ENCODE measurements around the gene SCD5.

DNA sequence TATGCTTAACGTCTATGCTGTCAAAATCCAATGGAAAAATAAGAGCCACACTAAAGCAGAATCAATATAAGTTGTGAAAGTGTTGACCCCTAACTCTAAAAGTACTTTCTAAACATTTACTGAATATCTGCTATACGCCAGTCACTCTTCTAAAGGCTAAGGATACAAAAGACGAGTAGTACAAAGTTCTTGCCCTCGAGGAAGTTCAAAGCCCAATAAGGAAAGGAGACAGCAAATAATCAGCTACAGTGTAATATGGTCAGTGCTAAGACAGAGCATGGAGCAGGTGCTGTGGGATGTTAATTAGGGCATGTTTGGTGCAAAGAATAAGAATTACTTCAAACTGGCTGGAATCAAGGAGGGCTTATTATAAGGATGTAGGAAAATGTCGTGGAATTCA lies 205.2 kb downstream of the SCD5 start:
- TF ChIP-seq, protein P1, sequence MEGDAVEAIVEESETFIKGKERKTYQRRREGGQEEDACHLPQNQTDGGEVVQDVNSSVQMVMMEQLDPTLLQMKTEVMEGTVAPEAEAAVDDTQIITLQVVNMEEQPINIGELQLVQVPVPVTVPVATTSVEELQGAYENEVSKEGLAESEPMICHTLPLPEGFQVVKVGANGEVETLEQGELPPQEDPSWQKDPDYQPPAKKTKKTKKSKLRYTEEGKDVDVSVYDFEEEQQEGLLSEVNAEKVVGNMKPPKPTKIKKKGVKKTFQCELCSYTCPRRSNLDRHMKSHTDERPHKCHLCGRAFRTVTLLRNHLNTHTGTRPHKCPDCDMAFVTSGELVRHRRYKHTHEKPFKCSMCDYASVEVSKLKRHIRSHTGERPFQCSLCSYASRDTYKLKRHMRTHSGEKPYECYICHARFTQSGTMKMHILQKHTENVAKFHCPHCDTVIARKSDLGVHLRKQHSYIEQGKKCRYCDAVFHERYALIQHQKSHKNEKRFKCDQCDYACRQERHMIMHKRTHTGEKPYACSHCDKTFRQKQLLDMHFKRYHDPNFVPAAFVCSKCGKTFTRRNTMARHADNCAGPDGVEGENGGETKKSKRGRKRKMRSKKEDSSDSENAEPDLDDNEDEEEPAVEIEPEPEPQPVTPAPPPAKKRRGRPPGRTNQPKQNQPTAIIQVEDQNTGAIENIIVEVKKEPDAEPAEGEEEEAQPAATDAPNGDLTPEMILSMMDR (IDR thresholded peaks at IDR 0.05), result no peak
- no peak for TF ChIP-seq POLR2A (IDR thresholded peaks at IDR 0.05)

Data from Peyer's patch (tissue), 4 donors.